GM23248 (cell line): Measurements from ENCODE around the gene ZEB1.

Source experiments
- EZH2 ChIP-seq: fragments of 200-600 bp; sonication (generic); IDR thresholded peaks from 2 replicates; pipeline ENCODE4 v1.6.1; 2018; ENCODE audit warnings: antibody characterized with exemption, mild to moderate bottlenecking; ENCODE audit not compliant: insufficient read depth, poor library complexity, severe bottlenecking
- EZH2phosphoT487 ChIP-seq: fragments of 200-600 bp; sonication (generic); IDR thresholded peaks from 2 replicates; pipeline ENCODE4 v1.6.1; 2018; ENCODE audit warnings: antibody characterized with exemption, moderate library complexity, mild to moderate bottlenecking, low read depth; ENCODE audit not compliant: insufficient read depth

GRCh38 chr10:31549896-31550295 lies 230.9 kb downstream of the ZEB1 start:
- TF ChIP-seq EZH2phosphoT487 (no peak), EZH2 (no peak)
